Parathyroid adenoma (tissue), 2 donors: ENCODE results near the gene NEDD4L.

Experiments
- H2AFZ ChIP-seq: fragments of 300-600 bp; sonication (generic); one replicate; pipeline ENCODE4 v1.7.0; 2017; ENCODE audit warnings: antibody characterized with exemption, mild to moderate bottlenecking
- H3K27ac ChIP-seq: fragments of 300-600 bp; sonication (generic); one replicate; pipeline ENCODE4 v1.7.0; 2017
- H3K27me3 ChIP-seq: fragments of 300-600 bp; sonication (generic); one replicate; pipeline ENCODE4 v1.7.0; 2017; ENCODE audit warnings: low read length; ENCODE audit not compliant: control insufficient read depth, insufficient read depth
- H3K36me3 ChIP-seq: fragments of 300-600 bp; sonication (generic); one replicate; pipeline ENCODE4 v1.7.0; 2017; ENCODE audit warnings: low read length; ENCODE audit not compliant: control insufficient read depth, insufficient read depth
- H3K4me1 ChIP-seq: fragments of 300-600 bp; sonication (generic); one replicate; pipeline ENCODE4 v1.7.0; 2017; ENCODE audit warnings: control low read depth
- H3K4me2 ChIP-seq: fragments of 300-600 bp; sonication (generic); one replicate; pipeline ENCODE4 v1.7.0; 2017; ENCODE audit warnings: low read length
- H3K4me3 ChIP-seq: fragments of 300-600 bp; sonication (generic); one replicate; pipeline ENCODE4 v1.7.0; 2017; ENCODE audit warnings: low read depth, low read length
- H3K79me2 ChIP-seq: fragments of 300-600 bp; sonication (generic); one replicate; pipeline ENCODE4 v1.7.0; 2017; ENCODE audit warnings: control low read depth
- H3K9ac ChIP-seq: fragments of 300-600 bp; sonication (generic); one replicate; pipeline ENCODE4 v1.7.0; 2017; ENCODE audit warnings: mild to moderate bottlenecking
- H3K9me3 ChIP-seq: fragments of 300-600 bp; sonication (generic); one replicate; pipeline ENCODE4 v1.7.0; 2017; ENCODE audit warnings: low read length; ENCODE audit not compliant: control insufficient read depth
- CTCF ChIP-seq: fragments of 300-600 bp; sonication (generic); IDR thresholded peaks from one replicate; pipeline ENCODE4 v1.7.0; 2017; ENCODE audit warnings: antibody characterized with exemption, mild to moderate bottlenecking
- donor health status: primary hyperparathyroidism.

NEDD4L gene

GRCh38 chr18:58381676-58382411, 337.8 kb downstream of the NEDD4L start:
- no peak overlapping the region for H2AFZ ChIP-seq
- no peaks in the 10 kb centered on the region for H3K9me3 ChIP-seq
- H3K9ac ChIP-seq, result no peak overlapping the region
- no peak for TF ChIP-seq CTCF
- no peaks in the 10 kb centered on the region for H3K27me3 ChIP-seq
- H3K27ac ChIP-seq, result no peak overlapping the region
- H3K4me3 ChIP-seq, result no peak overlapping the region
- no peaks in the 10 kb centered on the region for H3K79me2 ChIP-seq
- no peaks in the 10 kb centered on the region for H3K4me1 ChIP-seq
- no peak overlapping the region for H3K4me2 ChIP-seq
- no peaks in the 10 kb centered on the region for H3K36me3 ChIP-seq

- H3K79me2 ChIP-seq, result no peaks in the 10 kb centered on the region
- no peak overlapping the region for H2AFZ ChIP-seq
- H3K27me3 ChIP-seq, result no peaks in the 10 kb centered on the region
- no peak overlapping the region for H3K4me3 ChIP-seq
- H3K9ac ChIP-seq, result no peak overlapping the region
- TF ChIP-seq CTCF, result no peak
- H3K4me2 ChIP-seq, result no peak overlapping the region
- H3K4me1 ChIP-seq, result no peaks in the 10 kb centered on the region
- H3K27ac ChIP-seq, result no peak overlapping the region
- no peaks in the 10 kb centered on the region for H3K36me3 ChIP-seq
- no peaks in the 10 kb centered on the region for H3K9me3 ChIP-seq
Measured at GRCh38 chr18:58382446-58382845, 338.4 kb downstream of the NEDD4L start.

- no peak overlapping the region for H3K4me3 ChIP-seq
- no peaks in the 10 kb centered on the region for H3K79me2 ChIP-seq
- H3K27me3 ChIP-seq, result no peaks in the 10 kb centered on the region
- TF ChIP-seq CTCF, result no peak
- H2AFZ ChIP-seq, result no peak overlapping the region
- H3K4me2 ChIP-seq, result no peak overlapping the region
- H3K9ac ChIP-seq, result no peak overlapping the region
- H3K4me1 ChIP-seq, result no peaks in the 10 kb centered on the region
- no peak overlapping the region for H3K27ac ChIP-seq
- H3K9me3 ChIP-seq, result no peaks in the 10 kb centered on the region
- no peaks in the 10 kb centered on the region for H3K36me3 ChIP-seq
Measured at GRCh38 chr18:58385472-58385871, 341.4 kb downstream of the NEDD4L start.

GRCh38 chr18:58386780-58387179, 342.8 kb downstream of the NEDD4L start:
- Histone ChIP-seq H3K36me3 (no peaks in the 10 kb centered on the region), H3K4me2 (no peak overlapping the region), H3K4me1 (no peaks in the 10 kb centered on the region), H3K4me3 (no peak overlapping the region), H2AFZ (no peak overlapping the region), H3K27ac (no peak overlapping the region), H3K9me3 (no peaks in the 10 kb centered on the region), H3K79me2 (no peaks in the 10 kb centered on the region), H3K9ac (no peak overlapping the region), H3K27me3 (no peaks in the 10 kb centered on the region)
- no peak for TF ChIP-seq CTCF

GRCh38 chr18:58387716-58388115, 343.7 kb downstream of the NEDD4L start:
- Histone ChIP-seq H3K36me3 (no peaks in the 10 kb centered on the region), H3K4me3 (no peak overlapping the region), H3K4me2 (no peak overlapping the region)

More at GRCh38 chr18:58387716-58388115, 343.7 kb downstream of the NEDD4L start:
- TF ChIP-seq CTCF, result no peak
- Histone ChIP-seq H3K9me3 (no peaks in the 10 kb centered on the region), H3K27me3 (no peaks in the 10 kb centered on the region), H3K27ac (no peak overlapping the region), H3K79me2 (no peaks in the 10 kb centered on the region), H3K4me1 (no peaks in the 10 kb centered on the region), H3K9ac (no peak overlapping the region), H2AFZ (no peak overlapping the region)
